ENCODE measurements around the gene TSHZ2.

GRCh38 chr20:53069132-53069531 lies 97.0 kb downstream of the TSHZ2 start:
- TF ChIP-seq POLR2AphosphoS5 (IDR thresholded peaks at IDR 0.05) (no peak), POLR2A (IDR thresholded peaks at IDR 0.05) (no peak)

Measured in breast epithelium (tissue), 3 donors.